ENCODE data around the gene COLEC12.

COLEC12 gene

DNA sequence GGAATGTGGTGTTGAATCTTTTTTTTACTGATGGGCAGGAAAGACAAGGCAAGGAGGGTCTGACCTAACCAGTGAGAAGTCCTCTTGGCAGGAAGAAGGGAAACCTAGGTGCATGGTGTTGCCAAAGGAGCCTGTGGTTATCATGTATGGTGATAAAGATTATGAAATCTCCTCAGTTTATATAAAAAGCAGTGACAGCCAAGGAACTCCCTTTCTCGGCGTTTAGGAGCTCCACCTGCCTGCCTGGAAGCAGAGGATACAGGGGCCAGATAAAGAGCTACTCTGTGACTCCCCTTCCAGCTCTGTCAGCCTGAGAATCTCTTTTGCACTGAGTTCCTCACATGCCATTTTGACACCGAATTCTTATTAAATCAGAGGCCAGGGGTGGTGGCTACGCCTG is 26.1 kb downstream of the COLEC12 start:
- no peak for DNase-seq (ENCODE audit: low spot score)

DNA sequence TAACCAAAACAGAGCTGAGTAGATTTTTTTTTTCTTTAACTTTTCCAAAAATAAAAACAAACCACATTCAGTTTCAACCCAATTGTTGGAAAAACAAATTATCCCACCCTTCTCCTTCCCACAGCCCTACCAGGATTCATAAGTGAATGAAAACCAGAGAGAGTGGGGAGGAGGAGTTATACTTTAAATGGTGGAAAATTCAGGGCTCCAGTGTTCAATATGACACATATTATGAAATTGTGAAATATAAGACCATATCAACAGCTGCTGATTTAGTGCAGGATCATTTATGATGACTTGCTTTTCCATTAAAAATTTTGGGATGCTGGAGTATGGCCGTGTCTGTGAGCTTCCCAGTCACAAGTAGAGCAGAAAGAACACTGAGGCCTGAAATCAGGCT is 26.7 kb downstream of the COLEC12 start:
- no peak for DNase-seq (ENCODE audit: low spot score)

DNA sequence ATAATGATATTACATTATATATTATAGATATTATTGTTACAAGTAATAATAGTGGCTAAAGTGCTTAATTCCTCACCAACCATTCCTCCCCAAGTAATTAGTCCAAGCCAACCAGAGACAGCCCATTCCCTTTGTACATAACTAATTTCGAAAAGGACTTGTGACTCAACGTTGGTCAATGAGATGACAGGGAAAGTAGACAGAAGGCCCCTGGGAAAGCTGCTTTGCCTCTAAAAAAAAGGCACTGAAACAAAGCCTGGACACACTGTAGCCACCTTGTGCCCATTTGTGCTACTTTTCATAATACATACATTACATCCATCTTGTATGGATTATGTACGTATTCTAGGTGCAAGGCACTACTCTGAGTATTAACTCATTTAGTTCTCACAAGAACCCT is 28.8 kb downstream of the COLEC12 start:
- no peak for DNase-seq (ENCODE audit: low spot score)

DNA sequence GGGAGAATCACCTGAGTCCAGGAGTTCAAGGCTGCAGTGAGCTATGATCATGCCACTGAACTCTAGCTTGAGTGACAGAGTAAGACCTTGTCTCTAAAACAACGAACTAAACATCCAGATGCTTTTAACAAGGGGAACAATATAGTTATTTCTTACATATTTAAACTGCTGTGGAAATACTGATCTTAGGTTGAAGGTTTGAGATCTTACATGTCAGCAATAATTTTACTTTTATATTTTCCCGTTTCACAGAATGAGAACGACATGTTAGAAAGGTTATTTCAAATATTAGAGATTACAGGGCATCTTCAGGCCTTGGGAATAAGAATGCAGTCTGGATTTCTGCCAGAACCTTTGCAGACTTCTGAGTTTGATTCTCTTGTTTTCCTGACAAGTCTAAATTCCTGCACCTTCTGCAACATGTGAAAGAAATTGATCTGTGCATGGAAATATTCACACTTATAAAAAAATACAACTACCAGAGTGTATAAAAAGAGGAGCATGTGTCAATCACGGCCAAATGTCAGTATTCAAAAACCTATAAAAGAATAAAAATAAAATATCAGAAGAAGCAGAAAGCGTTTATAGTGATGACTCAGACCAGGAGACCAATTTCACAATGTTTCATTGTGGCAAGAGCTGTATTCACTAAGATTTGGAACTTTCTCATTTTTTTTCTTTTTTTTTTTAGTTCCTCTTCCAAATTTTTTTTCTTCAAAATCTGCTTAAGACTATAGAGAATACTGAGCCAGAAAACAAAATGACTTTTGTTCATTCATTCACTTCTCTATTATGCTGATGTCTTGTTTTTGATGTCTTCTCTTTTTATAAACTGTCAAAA is 29.6 kb downstream of the COLEC12 start:
- DNase-seq (ENCODE audit: low spot score) = no peak

DNA sequence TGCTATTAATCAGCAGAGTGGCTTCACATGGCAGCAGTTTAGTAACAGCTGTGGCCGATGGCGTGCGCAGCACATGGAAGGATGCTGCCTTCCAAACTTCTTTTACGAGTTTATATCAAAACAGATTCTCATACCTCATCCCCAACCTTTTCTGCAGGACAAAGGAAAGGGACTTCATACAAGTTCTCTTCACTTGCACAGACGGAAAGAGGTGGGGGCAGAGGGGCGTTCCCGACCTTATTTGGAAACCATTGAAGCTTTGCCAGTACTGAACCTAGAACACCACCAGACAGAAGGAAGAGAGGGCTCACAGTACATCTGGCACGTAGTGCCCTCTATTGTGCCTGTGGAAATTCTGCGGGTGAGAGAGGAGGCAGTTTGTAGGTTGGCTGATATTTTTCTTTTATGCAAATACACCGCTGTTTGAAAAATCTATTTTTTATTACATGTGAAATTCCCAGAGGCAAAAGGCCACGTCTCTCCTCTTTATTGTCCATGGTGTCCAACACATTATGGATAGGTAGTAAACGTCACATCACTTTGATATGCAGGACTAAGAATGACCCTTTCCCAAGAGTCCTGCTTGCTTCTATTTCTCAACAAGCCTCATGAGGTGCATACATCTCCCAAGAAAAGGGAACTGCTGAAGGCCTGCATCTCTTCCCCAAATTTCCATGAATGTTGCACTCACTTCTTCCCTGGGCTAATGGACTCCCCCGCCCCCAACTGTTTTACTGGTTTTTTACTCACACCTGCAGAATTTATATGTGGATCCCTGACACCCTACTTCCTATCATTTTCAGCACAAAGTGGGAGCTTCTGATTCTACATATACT is 31.3 kb downstream of the COLEC12 start:
- no peak for DNase-seq (ENCODE audit: low spot score)

DNA sequence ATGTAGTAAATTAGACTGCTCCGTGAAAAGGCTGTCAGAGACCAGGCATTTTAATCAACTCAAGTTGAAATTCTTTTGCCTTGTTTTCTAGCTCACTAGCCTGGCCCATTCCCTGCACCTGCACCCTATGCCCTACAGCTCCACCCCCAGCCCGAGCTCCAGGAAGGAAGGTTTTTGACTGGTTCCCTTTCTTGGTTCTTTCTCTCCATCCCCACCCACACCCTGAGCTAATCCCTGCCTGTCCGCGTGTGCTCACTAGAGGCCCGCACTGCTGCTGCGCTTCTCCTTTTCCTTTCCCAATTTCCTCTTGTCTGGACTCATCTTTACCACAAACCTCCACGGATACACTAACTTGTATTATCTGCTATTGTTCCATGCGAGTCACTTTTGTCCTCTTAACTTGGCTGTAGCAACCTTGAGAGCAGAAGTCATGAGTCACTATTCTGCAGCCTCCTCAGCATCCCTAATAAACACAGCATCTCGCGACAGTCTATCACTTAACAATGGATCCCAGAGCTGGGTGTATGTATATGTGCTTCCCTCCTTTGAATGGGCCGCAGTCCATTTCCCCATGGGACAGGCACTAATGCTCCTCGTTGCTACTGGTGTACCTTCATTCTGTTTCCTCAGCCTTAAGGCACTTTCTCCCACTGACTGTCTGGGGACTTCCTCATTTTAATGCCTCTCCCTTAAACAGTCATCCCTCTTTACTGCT is 36.5 kb downstream of the COLEC12 start:
- no peak for DNase-seq (ENCODE audit: low spot score)

DNA sequence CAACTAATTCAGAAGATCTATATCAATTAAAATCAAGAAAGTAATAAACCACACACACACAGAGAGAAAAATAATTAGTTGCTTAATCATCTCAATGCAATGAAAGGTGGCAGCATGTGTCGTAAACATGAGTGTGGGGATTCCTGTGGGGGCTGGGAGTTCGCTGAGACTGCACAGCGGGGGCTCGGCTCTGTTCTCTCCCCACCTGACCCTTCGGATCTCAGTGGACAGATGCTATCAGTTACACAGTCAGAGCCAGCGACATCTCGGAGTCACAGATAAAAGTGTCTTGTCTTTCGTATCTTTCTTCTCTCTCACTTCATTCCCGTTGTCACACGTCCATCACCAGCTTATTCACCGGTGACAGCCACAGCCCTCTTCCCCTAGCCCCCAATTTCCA is 37.1 kb downstream of the COLEC12 start:
- no peak for DNase-seq (ENCODE audit: low spot score)

DNA sequence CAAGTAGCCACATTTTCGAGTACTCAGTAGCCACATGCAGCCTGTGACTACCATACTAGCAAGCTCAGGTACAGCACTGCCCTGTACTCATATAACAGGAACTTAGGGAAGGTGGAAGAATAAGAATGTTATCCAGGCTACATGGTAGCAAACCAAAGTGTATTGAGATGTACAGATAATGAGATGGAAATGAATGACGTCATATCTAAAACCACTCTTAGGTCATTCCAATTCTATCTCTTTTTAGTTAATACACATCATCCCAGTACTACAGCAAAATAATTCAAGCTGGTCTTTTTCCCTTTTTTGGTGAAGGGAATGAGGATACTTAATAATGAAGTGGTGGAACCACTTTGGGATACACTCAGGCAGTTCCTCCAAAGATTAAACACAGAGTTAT is 38.7 kb downstream of the COLEC12 start:
- DNase-seq (ENCODE audit: low spot score) = no peak

DNA sequence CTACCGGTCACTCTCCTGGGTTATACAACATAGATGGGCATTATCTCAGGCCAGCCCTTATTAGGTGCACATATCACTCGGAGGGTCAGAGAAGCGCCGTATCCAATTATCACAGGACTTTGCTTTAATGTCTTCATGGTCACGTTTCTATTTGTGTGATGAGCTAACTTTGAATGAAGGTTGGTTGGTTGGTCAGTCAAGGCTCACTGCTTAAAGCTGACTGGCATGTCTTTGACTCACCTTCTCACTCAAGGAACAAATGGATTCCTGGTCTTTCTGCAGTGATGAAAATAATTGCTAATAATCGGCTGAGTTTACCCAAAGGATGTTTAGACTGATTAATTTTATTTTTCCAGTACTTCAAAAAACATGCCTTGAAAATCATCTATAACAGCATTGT is 39.7 kb downstream of the COLEC12 start:
- DNase-seq (ENCODE audit: low spot score) = no peak

DNA sequence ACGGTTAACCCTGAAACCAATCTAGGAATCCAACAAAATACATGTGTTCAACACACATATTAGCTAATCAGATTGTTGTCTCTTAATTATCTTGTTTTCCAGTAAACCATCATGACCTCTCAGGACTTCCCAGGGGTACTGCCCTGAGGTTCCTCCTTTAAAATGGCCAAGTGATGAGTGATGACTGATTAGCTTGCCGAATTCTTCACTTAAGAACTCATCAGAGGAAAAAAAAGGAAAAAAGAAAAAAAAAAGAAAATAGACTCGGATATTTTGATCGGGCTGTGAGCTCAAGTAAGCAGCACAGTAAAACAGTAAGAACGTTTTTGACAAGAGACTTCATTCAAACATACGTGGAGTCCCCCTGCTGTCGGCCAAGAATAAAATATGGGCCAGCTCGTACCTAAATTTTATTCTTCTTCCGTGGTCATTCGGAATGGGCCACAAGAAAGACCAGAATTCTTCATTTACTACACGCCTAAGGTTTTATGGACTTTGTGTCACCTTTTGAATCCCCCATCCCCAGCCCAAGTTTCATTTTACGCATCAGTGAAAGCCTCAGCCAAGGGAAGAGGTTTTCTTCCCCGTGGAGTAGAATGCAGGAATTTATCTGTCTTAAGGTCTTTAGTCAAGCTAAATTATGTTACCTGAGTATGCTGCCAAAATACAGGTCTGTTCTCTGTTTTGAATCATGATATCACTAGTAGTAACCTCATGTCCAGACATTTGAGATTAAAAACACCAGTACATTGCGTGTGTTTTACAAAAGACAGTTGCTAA is 40.5 kb downstream of the COLEC12 start:
- no peak for DNase-seq (ENCODE audit: low spot score)

DNA sequence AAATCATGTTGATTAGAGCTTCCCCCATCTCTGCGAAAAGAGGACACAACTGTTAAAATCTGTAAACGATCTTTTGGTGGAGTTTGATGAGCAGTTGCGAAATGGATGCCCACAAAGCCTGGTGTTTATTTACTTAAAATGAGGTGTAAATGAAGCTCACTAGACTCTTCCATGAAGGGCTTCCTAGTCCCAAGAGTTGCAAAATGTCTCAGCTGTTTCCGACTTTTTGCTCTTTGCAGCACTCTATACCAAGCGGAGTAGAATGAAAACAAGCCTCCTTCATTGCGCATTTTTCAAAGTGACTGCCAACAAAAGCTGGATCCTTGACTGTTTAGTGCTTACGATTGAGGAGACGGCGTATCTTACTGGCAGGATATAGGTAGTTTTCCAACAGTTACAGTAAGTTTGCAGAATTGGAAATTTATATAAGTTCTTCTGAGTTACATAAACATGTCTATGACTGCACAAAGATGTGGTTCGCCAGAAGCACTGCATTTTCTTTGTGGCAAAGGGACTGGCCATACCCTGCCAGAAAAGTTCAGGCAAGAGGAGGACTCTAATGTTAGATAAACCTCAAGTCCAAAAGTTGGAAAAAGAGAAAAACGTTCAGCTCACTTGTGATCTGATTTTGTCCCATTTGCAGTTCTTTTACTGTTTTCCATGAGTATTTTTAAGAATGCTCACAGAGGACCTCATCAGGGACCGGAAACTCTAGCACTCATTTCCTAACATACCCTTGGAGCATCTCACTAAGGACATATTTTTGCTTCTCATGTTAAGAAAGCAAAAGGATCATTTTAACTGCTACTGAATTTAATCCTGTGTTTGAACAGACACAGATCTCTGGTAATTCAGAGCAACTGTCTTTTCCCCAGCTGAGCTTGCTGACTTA is 42.7 kb downstream of the COLEC12 start:
- DNase-seq (ENCODE audit: low spot score) = no peak

DNA sequence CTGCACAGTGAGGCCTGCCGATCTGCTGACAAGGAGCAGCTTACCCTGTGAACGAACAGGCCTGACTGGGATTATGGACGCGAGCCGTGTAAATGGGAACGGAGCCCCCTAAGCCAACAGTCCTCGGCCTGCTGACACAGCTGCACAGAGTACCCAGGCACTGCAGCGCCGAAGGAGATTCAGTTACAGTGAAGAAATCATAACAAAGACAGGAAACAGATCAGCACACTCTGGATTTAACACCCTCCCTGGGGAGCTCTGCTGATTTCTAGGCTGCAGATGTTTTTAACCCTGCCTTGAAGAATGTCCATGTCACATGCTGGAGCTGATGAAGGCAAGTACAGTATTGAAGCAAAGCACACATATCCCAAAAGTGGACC is 43.4 kb downstream of the COLEC12 start:
- DNase-seq (ENCODE audit: low spot score) = no peak

DNA sequence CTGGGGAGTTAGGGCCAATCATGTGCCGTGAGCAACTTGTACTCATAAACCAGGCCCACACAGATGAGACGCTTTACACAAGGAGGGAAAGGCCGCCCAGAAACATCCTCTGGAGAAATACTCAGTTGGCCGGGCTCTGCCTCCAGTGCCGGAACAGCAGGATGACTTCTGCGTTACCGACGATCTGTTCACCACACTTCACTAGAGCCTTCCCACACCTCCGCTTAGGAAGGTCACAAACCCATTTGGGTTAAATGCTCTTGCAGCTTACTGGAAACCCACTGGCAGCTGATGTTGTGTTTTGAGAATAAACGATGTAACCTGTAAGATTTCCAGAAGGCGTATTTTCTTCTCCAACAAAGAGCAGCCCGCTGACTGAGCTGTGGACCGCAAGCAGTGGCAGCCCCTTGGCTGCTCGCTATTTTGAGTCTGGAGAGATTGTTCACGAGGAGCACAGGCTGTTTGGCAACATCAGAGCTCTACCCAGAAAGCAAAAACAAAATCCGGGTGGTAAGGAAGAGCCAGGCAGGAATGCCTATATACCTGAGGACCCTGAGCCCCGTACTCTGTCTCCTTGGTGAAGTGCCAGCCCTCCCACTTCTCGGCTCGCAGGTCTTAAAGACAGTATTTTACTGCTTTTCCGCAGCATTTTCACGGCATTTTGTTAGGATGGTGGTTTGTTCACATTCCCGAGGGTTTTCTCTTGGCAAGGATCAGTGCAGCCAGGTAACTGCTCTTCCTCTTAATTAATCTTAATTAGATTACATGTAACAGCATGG is 44.0 kb downstream of the COLEC12 start:
- DNase-seq (ENCODE audit: low spot score) = no peak

DNA sequence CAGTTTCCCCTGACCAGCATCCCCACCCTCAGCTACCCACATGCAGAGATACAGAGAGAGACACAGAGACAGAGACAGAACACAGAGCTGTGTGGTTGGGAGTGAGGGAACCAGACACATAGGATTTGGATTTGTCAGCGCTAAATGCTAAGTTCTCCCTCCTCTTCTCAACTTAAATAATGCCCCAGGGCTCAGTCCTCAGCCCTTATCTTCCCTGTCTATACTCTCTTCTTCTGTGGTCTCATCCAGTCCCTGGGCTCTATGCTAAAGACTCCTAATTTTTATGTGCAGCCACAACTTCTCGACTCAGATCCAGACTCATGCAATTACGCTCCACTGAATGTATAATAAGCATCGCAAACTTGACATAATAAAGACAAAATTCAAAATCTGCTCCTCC is 47.1 kb downstream of the COLEC12 start:
- DNase-seq (ENCODE audit: low spot score) = no peak

DNA sequence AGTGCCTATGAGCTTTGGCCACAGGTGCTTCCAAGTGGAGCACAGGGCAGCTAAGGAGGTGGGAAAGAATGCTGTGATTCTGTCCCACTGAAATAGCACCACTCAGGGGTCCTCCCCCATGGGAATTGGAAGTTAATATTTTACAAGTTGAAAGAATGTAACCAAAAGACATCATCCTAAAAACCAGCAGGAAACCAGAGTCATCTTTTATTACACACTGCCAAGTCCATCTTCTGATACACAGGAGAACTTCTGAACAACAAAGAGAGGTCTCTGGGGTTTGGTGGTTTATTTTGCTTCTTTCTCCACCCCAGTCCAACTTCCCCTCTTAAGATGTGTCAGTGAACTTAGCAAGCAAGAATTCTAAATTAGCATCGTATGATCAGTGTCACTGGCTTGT is 47.7 kb downstream of the COLEC12 start:
- DNase-seq (ENCODE audit: low spot score) = no peak

DNA sequence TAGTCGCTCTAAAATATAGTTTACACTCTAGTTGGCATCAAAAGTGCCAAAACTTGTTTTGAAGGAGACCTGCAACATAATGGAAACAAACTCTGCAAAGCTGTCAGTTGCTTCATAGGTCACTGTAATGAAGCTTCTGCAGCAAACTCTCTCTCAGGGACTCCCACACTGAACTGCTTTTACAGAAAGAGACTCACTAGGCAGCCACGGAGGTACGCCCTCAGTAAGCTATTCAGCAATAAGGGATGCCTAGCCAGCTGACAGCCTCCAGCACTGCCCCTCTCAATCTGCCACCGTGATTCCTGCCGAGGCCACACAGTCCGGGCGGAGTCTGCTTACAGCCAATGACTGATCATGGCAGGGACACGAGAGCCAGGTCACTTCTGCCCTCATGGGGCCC is 51.1 kb downstream of the COLEC12 start:
- peak; percentile 42 for DNase-seq (ENCODE audit: low spot score)

DNA sequence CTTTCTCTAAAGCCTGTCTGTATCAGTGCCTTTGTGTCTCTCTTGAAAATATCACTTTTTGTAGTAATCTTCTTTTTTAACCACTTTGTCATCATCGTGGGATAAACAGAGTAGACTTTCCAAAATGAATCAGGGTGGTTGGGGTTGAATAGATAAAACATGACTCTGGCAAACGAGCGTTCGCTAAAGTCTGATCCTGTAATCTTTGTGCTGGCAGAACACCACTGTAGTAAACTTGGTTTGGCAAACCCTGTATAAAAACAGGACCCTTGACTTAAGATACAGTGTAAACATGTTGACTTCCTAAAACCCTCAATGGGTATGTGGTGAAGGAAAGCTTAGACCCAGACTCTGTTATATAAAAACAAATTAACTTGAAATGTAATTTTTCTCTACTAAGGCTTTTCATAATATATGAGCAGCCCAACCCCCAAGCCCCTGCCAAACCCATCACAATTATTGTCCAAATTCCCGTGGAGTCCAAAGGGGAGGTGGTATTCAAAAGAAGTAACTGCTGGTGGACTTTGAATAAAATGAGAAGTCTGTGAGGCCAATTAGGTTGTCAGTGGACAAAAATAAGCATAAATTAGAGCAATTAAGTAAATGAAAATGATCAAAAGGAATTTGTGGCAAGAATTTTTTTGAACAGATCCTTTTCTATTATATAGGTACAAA is 52.2 kb downstream of the COLEC12 start:
- DNase-seq (ENCODE audit: low spot score) = no peak

DNA sequence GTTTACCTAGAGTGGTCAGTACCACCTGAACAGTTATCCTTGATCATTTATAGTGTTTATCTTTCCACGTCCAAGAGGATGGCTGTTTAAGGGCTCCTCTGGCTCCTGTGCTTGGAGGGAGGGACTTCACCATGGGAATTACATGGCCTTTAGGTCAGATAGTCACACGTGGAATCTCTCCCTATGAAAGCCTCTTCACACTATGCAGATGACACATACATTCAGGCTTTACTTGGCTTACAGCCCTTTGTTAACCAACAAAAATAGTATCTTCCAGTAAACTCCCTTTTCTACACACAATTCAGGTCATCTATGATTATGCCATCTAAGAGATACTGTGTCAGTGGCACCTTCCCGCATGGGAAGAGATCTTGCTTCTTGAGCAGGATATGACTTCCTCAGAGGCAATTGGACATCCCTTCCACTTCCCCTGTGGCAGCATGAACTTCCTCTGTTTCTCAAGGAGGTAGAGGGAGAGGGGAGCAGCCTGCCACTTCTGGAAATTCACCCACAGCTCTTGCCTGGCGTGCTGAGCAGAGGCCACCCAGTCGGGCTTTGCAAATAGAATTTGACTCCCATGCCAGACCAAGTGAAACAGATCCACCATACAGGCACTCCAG is 53.5 kb downstream of the COLEC12 start:
- no peak for DNase-seq (ENCODE audit: low spot score)

DNA sequence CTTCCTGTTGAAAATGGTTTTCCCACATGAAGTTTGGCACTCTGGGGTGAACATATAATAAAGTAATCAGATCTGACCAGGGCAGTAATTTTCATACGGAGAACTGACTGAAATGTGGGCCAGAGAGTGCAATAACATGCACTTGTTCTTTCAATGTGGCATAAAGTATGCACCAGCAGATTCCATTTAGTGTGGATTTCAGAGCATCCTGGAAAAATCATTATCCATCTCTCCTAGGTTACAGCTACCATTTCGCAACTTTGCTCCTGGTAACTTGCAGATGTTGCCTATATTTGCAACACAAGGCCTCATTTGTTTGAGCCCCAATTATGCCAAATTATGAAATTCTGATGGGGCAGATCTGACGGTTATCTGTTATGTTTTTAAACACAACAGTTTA is 55.4 kb downstream of the COLEC12 start:
- DNase-seq (ENCODE audit: low spot score) = no peak
